KOPT-K1 (cell line): Measurements from ENCODE around the gene ZNF282.

ENCODE experiments used
- H3K27ac ChIP-seq: fragments of 200-600 bp; sonication (generic); 2 replicates; pipeline ENCODE4 v1.5.1; 2016; ENCODE audit warnings: antibody characterized with exemption, mild to moderate bottlenecking, low read depth, low read length; ENCODE audit not compliant: poor library complexity, severe bottlenecking
- H3K36me3 ChIP-seq: fragments of 200-600 bp; sonication (generic); 2 replicates; pipeline ENCODE4 v1.5.1; 2017; ENCODE audit warnings: antibody characterized with exemption, mild to moderate bottlenecking, low read length, moderate library complexity; ENCODE audit not compliant: insufficient read depth
- H3K9me3 ChIP-seq: fragments of 200-600 bp; sonication (generic); 2 replicates; pipeline ENCODE4 v1.5.1; 2017; ENCODE audit warnings: antibody characterized with exemption, low read length, mild to moderate bottlenecking; ENCODE audit not compliant: insufficient read depth, poor library complexity, severe bottlenecking

The ZNF282 gene

GRCh38 chr7:149205690-149206381 lies 10.5 kb downstream of the ZNF282 start:
- no peaks in the 10 kb centered on the region for H3K9me3 ChIP-seq
- peaks cover 95% of the 10 kb centered on the region for H3K36me3 ChIP-seq
- no peak overlapping the region for H3K27ac ChIP-seq

GRCh38 chr7:149207324-149208035 lies 12.1 kb downstream of the ZNF282 start:
- no peaks in the 10 kb centered on the region for H3K9me3 ChIP-seq
- no peak overlapping the region for H3K27ac ChIP-seq
- peaks cover 97% of the 10 kb centered on the region for H3K36me3 ChIP-seq

GRCh38 chr7:149209518-149210269 lies 14.3 kb downstream of the ZNF282 start:
- H3K27ac ChIP-seq: no peak overlapping the region
- peaks cover 97% of the 10 kb centered on the region for H3K36me3 ChIP-seq
- no peaks in the 10 kb centered on the region for H3K9me3 ChIP-seq

- Histone ChIP-seq H3K9me3 (no peaks in the 10 kb centered on the region), H3K36me3 (peaks cover 100% of the 10 kb centered on the region), H3K27ac (no peak overlapping the region)
Measured at GRCh38 chr7:149210551-149210950, 15.2 kb downstream of the ZNF282 start.

- H3K9me3 ChIP-seq: no peaks in the 10 kb centered on the region
- H3K36me3 ChIP-seq: peaks cover 100% of the 10 kb centered on the region
- no peak overlapping the region for H3K27ac ChIP-seq
Measured at GRCh38 chr7:149214020-149214720, 18.8 kb downstream of the ZNF282 start.

- peaks cover 100% of the 10 kb centered on the region for H3K36me3 ChIP-seq
- no peaks in the 10 kb centered on the region for H3K9me3 ChIP-seq
- H3K27ac ChIP-seq: no peak overlapping the region
Measured at GRCh38 chr7:149216402-149216801, 21.1 kb downstream of the ZNF282 start.

GRCh38 chr7:149217570-149217969 lies 22.2 kb downstream of the ZNF282 start:
- Histone ChIP-seq H3K9me3 (no peaks in the 10 kb centered on the region), H3K27ac (no peak overlapping the region), H3K36me3 (peaks cover 97% of the 10 kb centered on the region)

GRCh38 chr7:149218469-149219420 lies 23.4 kb downstream of the ZNF282 start:
- H3K27ac ChIP-seq: no peak overlapping the region
- peaks cover 94% of the 10 kb centered on the region for H3K36me3 ChIP-seq
- no peaks in the 10 kb centered on the region for H3K9me3 ChIP-seq

GRCh38 chr7:149220534-149220933 lies 25.2 kb downstream of the ZNF282 start:
- Histone ChIP-seq H3K27ac (no peak overlapping the region), H3K9me3 (no peaks in the 10 kb centered on the region), H3K36me3 (peaks cover 91% of the 10 kb centered on the region)

- peaks cover 74% of the 10 kb centered on the region for H3K36me3 ChIP-seq
- no peak overlapping the region for H3K27ac ChIP-seq
- no peaks in the 10 kb centered on the region for H3K9me3 ChIP-seq
Measured at GRCh38 chr7:149223176-149223575, 27.8 kb downstream of the ZNF282 start.

- no peaks in the 10 kb centered on the region for H3K9me3 ChIP-seq
- peaks cover 68% of the 10 kb centered on the region for H3K36me3 ChIP-seq
- no peak overlapping the region for H3K27ac ChIP-seq
Measured at GRCh38 chr7:149223761-149224160, 28.4 kb downstream of the ZNF282 start.

GRCh38 chr7:149224352-149224751 lies 29.0 kb downstream of the ZNF282 start:
- peaks cover 62% of the 10 kb centered on the region for H3K36me3 ChIP-seq
- no peak overlapping the region for H3K27ac ChIP-seq
- no peaks in the 10 kb centered on the region for H3K9me3 ChIP-seq

GRCh38 chr7:149225106-149225505 lies 29.8 kb downstream of the ZNF282 start:
- no peak overlapping the region for H3K27ac ChIP-seq
- no peaks in the 10 kb centered on the region for H3K9me3 ChIP-seq
- H3K36me3 ChIP-seq: peaks cover 55% of the 10 kb centered on the region

GRCh38 chr7:149225656-149226055 lies 30.3 kb downstream of the ZNF282 start:
- peaks cover 49% of the 10 kb centered on the region for H3K36me3 ChIP-seq
- H3K9me3 ChIP-seq: no peaks in the 10 kb centered on the region

More at GRCh38 chr7:149225656-149226055, 30.3 kb downstream of the ZNF282 start:
- H3K27ac ChIP-seq: no peak overlapping the region
